Prostate gland (tissue), 2 donors: ENCODE data around the gene TBC1D30. TPM values are rescaled to one million over a fixed set of nuclear protein-coding genes. Genes with fewer than 3 reads are reported as not detected.

Source experiments
- DNase-seq: peaks from one replicate; pipeline ENCODE4 v3.0.0-alpha.2; 2019; ENCODE audit warnings: low spot score
- H3K27ac ChIP-seq, 2 donors: fragments of 200-600 bp; sonication (generic); 2 replicates each; pipeline ENCODE4 v1.5.1; 2017 to 2019
- H3K27me3 ChIP-seq: fragments of 200-600 bp; sonication (generic); replicated peaks from 2 replicates; pipeline ENCODE4 v1.5.1; 2019; ENCODE audit not compliant: insufficient read depth
- H3K36me3 ChIP-seq, 2 donors: fragments of 200-600 bp; sonication (generic); 1 replicate in 1 of 2; 2 replicates in 1 of 2; pipeline versions ENCODE4 v1.5.1 to v1.8.1; 2017 to 2019
- H3K4me1 ChIP-seq: fragments of 200-600 bp; sonication (generic); replicated peaks from 2 replicates; pipeline ENCODE4 v1.5.1; 2019
- H3K4me3 ChIP-seq, 2 donors: fragments of 200-600 bp; sonication (generic); 2 replicates each; pipeline ENCODE4 v1.5.1; 2017 to 2019
- H3K9me3 ChIP-seq: fragments of 200-600 bp; sonication (generic); 2 replicates; pipeline ENCODE4 v1.5.1; 2017
- POLR2A ChIP-seq: fragments of 450-650 bp; IDR thresholded peaks from one replicate; pipeline ENCODE4 v1.6.1; 2016; ENCODE audit warnings: antibody characterized with exemption, mild to moderate bottlenecking
- POLR2AphosphoS5 ChIP-seq: sonication (generic); formaldehyde crosslinking; IDR thresholded peaks from one replicate; pipeline ENCODE4 v1.6.1; 2017; ENCODE audit warnings: antibody characterized with exemption
- WGBS: methylation state at CpG from one replicate; pipeline ENCODE4 v1.1.5; 2018; 5-methylcytosine and 5-hydroxymethylcytosine counted together
- intact Hi-C: fragments of 100-400 bp; cut with DNase I; formaldehyde crosslinking; loops from one replicate; pipeline ENCODE4 v1.14.2; 2022
- total RNA-seq, 2 donors: library from RNA; depleted of rRNA; stranded (reverse); fragments of >200 nt; gene quantifications; one replicate each; pipeline ENCODE4 v1.1.0, GENCODE V29; 2016
- TF ChIP-seq, protein P1 (sequence below), 4 experiments: fragments of 200-600 bp in 2 of 4; fragments of 450-650 bp in 2 of 4; sonication (generic) in 2 of 4; IDR thresholded peaks; 1 replicate in 3 of 4; 2 replicates in 1 of 4; pipeline ENCODE4 v1.5.1; 2016 to 2019; ENCODE audit warnings: antibody characterized with exemption in 4 of 4, mild to moderate bottlenecking in 2 of 4, moderate library complexity in 2 of 4

The TBC1D30 gene
- total RNA-seq, 2 donors from 2014 or later = 17.2 to 19.2 TPM

GRCh38 chr12:64884164-64884542 is 59.7 kb downstream of the TBC1D30 start:
- TF ChIP-seq POLR2A = no peak
- TF ChIP-seq POLR2AphosphoS5 = no peak
- TF ChIP-seq, protein P1, sequence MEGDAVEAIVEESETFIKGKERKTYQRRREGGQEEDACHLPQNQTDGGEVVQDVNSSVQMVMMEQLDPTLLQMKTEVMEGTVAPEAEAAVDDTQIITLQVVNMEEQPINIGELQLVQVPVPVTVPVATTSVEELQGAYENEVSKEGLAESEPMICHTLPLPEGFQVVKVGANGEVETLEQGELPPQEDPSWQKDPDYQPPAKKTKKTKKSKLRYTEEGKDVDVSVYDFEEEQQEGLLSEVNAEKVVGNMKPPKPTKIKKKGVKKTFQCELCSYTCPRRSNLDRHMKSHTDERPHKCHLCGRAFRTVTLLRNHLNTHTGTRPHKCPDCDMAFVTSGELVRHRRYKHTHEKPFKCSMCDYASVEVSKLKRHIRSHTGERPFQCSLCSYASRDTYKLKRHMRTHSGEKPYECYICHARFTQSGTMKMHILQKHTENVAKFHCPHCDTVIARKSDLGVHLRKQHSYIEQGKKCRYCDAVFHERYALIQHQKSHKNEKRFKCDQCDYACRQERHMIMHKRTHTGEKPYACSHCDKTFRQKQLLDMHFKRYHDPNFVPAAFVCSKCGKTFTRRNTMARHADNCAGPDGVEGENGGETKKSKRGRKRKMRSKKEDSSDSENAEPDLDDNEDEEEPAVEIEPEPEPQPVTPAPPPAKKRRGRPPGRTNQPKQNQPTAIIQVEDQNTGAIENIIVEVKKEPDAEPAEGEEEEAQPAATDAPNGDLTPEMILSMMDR (IDR thresholded peaks at IDR 0.05) = no peak
- no peaks in the 10 kb centered on the region for H3K36me3 ChIP-seq
- intact Hi-C loops = no loop called here
- H3K27ac ChIP-seq = no peak overlapping the region
- 84% methylated on average over 3 of the region's 3 CpGs for WGBS
- no peak overlapping the region for H3K4me3 ChIP-seq
- no peak for DNase-seq
- H3K27me3 ChIP-seq = no peaks in the 10 kb centered on the region
- no peaks in the 10 kb centered on the region for H3K4me1 ChIP-seq
- H3K9me3 ChIP-seq = no peaks in the 10 kb centered on the region

DNA sequence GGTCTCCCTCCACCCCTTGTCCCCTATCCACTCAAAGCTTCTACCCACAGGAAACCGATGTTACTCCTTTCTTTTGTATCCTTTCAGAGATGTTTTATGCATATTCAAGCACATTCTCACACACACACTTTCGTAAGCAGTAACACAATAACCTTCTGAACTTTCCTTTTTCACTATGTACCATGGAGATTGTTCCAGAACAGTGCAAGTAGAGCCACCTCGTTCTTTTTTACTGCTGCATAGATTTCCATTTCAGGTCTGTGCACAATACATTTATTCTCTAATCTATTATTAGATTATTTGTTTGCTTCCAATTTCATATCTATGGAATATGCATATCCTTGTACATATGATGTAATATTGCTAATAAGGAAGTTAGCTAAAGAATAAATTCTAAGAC is 60.3 kb downstream of the TBC1D30 start:
- Histone ChIP-seq H3K9me3 (no peaks in the 10 kb centered on the region), H3K27ac (no peak overlapping the region), H3K4me1 (no peaks in the 10 kb centered on the region), H3K27me3 (no peaks in the 10 kb centered on the region), H3K4me3 (no peak overlapping the region), H3K36me3 (no peaks in the 10 kb centered on the region)
- intact Hi-C loops = no loop called here
- DNase-seq = no peak
- 92% methylated on average over 3 of the region's 3 CpGs for WGBS
- TF ChIP-seq POLR2A (no peak), POLR2AphosphoS5 (no peak)
- TF ChIP-seq, protein P1 (IDR thresholded peaks at IDR 0.05) = no peak

- DNase-seq = peak; percentile 19
- H3K27ac ChIP-seq = no peak overlapping the region
- TF ChIP-seq, protein P1 (IDR thresholded peaks at IDR 0.05) = no peak
- peak; percentile 14 for TF ChIP-seq POLR2AphosphoS5
- TF ChIP-seq POLR2A = no peak
- H3K9me3 ChIP-seq = no peaks in the 10 kb centered on the region
- no peak overlapping the region for H3K4me3 ChIP-seq
- H3K4me1 ChIP-seq = no peaks in the 10 kb centered on the region
- H3K27me3 ChIP-seq = no peaks in the 10 kb centered on the region
- intact Hi-C loops = loop anchor here (5.0 to 10.0 kb wide), 2 partner anchors 215 to 343 kb away; no protein-coding TSS in a partner anchor
- H3K36me3 ChIP-seq = no peaks in the 10 kb centered on the region
- WGBS = 54% methylated on average over 11 of the region's 11 CpGs
Observed at GRCh38 chr12:64889434-64890216, 65.2 kb downstream of the TBC1D30 start.

- Histone ChIP-seq H3K4me1 (no peaks in the 10 kb centered on the region), H3K9me3 (no peaks in the 10 kb centered on the region), H3K27me3 (no peaks in the 10 kb centered on the region), H3K4me3 (no peak overlapping the region), H3K27ac (no peak overlapping the region), H3K36me3 (no peaks in the 10 kb centered on the region)
- WGBS = 45% methylated on average over 6 of the region's 6 CpGs
- peak; percentile 33 for DNase-seq
- intact Hi-C loops = loop anchor here (5.0 to 10.0 kb wide), 2 partner anchors 214 to 341 kb away; no protein-coding TSS in a partner anchor
- TF ChIP-seq POLR2AphosphoS5 (peak; percentile 47), POLR2A (no peak)
- TF ChIP-seq, protein P1 (IDR thresholded peaks at IDR 0.05) = peak; percentile 79 to 92 (median 88)
Observed at GRCh38 chr12:64890873-64891468, 66.5 kb downstream of the TBC1D30 start.
